GM12874 (cell line): ENCODE measurements around the gene PSMD2.

ENCODE experiments used
- CTCF ChIP-seq: IDR thresholded peaks from 2 replicates; pipeline ENCODE4 v1.5.1; 2011; ENCODE audit warnings: low read depth, mild to moderate bottlenecking, control low read depth, low read length, moderate library complexity; ENCODE audit not compliant: insufficient read depth

PSMD2 gene

GRCh38 chr3:184300378-184300720, 1.3 kb downstream of the PSMD2 start:
- no peak for TF ChIP-seq CTCF

GRCh38 chr3:184305577-184305976, 6.5 kb downstream of the PSMD2 start:
- TF ChIP-seq CTCF, result no peak

GRCh38 chr3:184306341-184306972, 7.4 kb downstream of the PSMD2 start:
- TF ChIP-seq CTCF, result no peak

- no peak for TF ChIP-seq CTCF
These were observed 8.9 kb downstream of the PSMD2 start for GRCh38 chr3:184307915-184308314.

GRCh38 chr3:184308744-184309143, 9.7 kb downstream of the PSMD2 start:
- TF ChIP-seq CTCF, result no peak

- no peak for TF ChIP-seq CTCF
These were observed 12.6 kb downstream of the PSMD2 start for GRCh38 chr3:184311633-184312032.

- no peak for TF ChIP-seq CTCF
These were observed 15.3 kb downstream of the PSMD2 start, which contains the start of gene EIF4G1 for GRCh38 chr3:184314363-184314699. Gene EIF4G1 (plus strand): TSS chr3:184314606. CDS start chr3:184315797, 1,191 bp downstream.
